ENCODE measurements around the gene TOP2B.

Gene TOP2B

DNA sequence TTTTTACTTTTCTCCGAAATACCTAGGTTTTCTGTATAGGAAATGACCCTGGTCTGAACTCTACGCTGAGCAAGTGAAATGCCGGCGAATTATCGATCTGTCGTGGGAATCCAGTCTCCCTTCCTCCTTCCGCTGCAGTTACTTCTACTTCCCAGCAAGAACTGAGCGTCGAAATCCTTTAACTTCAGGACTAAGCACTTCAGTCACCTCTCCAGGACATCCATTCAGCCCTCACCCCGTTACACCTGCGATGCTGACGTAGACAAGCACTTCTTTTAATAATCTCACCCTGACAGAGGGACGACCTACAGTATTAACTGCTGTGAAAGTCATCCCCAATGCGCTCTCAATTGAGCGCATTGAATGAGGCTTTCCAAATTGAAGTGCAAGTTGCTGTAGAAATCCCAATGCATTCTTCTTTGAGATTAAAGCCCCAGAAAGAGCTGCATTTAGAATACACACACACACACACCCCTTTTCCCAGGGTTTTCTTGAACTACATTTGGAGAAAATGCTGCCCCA, 1.3 kb downstream of the TOP2B start:
- Histone ChIP-seq H3K9ac (ENCODE audit: low read depth, low read length, poor library complexity, severe bottlenecking) (peak overlapping the region; percentile 86), H3K4me2 (ENCODE audit: low read depth, low read length, poor library complexity, severe bottlenecking) (peak overlapping the region; percentile 78), H3K36me3 (ENCODE audit: insufficient read depth, low read length) (no peaks in the 10 kb centered on the region), H2AFZ (ENCODE audit: low read length) (no peak overlapping the region), H3K4me1 (ENCODE audit: insufficient read depth, low read length, poor library complexity, severe bottlenecking) (peaks cover 57% of the 10 kb centered on the region), H4K20me1 (ENCODE audit: insufficient read depth, low read length, poor library complexity, severe bottlenecking) (peaks cover 54% of the 10 kb centered on the region), H3F3A (ENCODE audit: low read depth) (peaks cover 7% of the 10 kb centered on the region; the same call in 1 of the 2 replicates), H3K79me2 (ENCODE audit: insufficient read depth, low read length) (peaks cover 82% of the 10 kb centered on the region), H3K9me3 (ENCODE audit: insufficient read depth, low read depth, low read length) (no peaks in the 10 kb centered on the region), H3K4me3 (ENCODE audit: low read length, poor library complexity, severe bottlenecking) (peak overlapping the region; percentile 88), H3K27me3 (ENCODE audit: insufficient read depth, low read length, poor library complexity, severe bottlenecking) (peaks cover 11% of the 10 kb centered on the region), H3K9me2 (replicated peaks; ENCODE audit: low read depth, low read length) (no peaks in the 10 kb centered on the region)
- no peak for TF ChIP-seq EZH2phosphoT487 (IDR thresholded peaks at IDR 0.05; ENCODE audit: borderline replicate concordance)
- TF ChIP-seq, protein P1, sequence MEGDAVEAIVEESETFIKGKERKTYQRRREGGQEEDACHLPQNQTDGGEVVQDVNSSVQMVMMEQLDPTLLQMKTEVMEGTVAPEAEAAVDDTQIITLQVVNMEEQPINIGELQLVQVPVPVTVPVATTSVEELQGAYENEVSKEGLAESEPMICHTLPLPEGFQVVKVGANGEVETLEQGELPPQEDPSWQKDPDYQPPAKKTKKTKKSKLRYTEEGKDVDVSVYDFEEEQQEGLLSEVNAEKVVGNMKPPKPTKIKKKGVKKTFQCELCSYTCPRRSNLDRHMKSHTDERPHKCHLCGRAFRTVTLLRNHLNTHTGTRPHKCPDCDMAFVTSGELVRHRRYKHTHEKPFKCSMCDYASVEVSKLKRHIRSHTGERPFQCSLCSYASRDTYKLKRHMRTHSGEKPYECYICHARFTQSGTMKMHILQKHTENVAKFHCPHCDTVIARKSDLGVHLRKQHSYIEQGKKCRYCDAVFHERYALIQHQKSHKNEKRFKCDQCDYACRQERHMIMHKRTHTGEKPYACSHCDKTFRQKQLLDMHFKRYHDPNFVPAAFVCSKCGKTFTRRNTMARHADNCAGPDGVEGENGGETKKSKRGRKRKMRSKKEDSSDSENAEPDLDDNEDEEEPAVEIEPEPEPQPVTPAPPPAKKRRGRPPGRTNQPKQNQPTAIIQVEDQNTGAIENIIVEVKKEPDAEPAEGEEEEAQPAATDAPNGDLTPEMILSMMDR (conservative IDR thresholded peaks at IDR 0.05; ENCODE audit: low read length): no peak

DNA sequence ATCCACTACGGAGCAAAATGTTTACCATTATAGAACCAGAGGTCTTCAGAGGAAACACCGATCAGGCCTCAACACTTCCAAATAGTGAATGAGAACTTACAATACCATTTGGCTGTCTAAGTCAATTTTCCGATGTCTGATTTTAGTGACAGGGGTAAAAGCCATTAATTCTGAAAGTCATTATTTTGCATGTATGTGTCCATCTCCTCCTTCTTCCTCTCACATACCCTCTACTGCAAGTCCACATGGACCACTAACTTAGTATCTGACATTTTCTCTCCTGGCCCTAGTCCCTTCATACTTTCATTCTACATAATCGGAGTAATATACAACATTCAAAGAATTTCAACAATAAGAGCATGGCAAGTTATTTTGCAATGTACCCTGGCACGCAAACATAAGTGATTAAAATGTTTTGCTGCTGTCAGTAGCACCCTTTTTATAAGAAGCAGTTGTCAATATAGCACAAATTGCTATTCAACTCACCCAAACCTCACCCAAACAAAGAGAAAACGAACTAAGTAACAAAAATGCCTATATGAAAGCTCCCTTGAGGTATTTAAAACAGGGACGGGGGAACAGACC, 1.9 kb downstream of the TOP2B start:
- H3K4me1 ChIP-seq (ENCODE audit: insufficient read depth, low read length, poor library complexity, severe bottlenecking): peaks cover 54% of the 10 kb centered on the region
- H3K9me3 ChIP-seq (ENCODE audit: insufficient read depth, low read depth, low read length): no peaks in the 10 kb centered on the region
- peaks cover 58% of the 10 kb centered on the region for H4K20me1 ChIP-seq (ENCODE audit: insufficient read depth, low read length, poor library complexity, severe bottlenecking)
- peaks cover 7% of the 10 kb centered on the region; the same call in 1 of the 2 replicates for H3F3A ChIP-seq (ENCODE audit: low read depth)
- no peaks in the 10 kb centered on the region for H3K9me2 ChIP-seq (replicated peaks; ENCODE audit: low read depth, low read length)
- no peaks in the 10 kb centered on the region for H3K36me3 ChIP-seq (ENCODE audit: insufficient read depth, low read length)
- H3K79me2 ChIP-seq (ENCODE audit: insufficient read depth, low read length): peaks cover 84% of the 10 kb centered on the region
- H3K4me3 ChIP-seq (ENCODE audit: low read length, poor library complexity, severe bottlenecking): peak overlapping the region; percentile 88
- H2AFZ ChIP-seq (ENCODE audit: low read length): no peak overlapping the region
- TF ChIP-seq, protein P1 (conservative IDR thresholded peaks at IDR 0.05; ENCODE audit: low read length): no peak
- TF ChIP-seq EZH2phosphoT487 (IDR thresholded peaks at IDR 0.05; ENCODE audit: borderline replicate concordance): no peak
- H3K9ac ChIP-seq (ENCODE audit: low read depth, low read length, poor library complexity, severe bottlenecking): peak overlapping the region; percentile 86
- peaks cover 11% of the 10 kb centered on the region for H3K27me3 ChIP-seq (ENCODE audit: insufficient read depth, low read length, poor library complexity, severe bottlenecking)
- H3K4me2 ChIP-seq (ENCODE audit: low read depth, low read length, poor library complexity, severe bottlenecking): peak overlapping the region; percentile 78

DNA sequence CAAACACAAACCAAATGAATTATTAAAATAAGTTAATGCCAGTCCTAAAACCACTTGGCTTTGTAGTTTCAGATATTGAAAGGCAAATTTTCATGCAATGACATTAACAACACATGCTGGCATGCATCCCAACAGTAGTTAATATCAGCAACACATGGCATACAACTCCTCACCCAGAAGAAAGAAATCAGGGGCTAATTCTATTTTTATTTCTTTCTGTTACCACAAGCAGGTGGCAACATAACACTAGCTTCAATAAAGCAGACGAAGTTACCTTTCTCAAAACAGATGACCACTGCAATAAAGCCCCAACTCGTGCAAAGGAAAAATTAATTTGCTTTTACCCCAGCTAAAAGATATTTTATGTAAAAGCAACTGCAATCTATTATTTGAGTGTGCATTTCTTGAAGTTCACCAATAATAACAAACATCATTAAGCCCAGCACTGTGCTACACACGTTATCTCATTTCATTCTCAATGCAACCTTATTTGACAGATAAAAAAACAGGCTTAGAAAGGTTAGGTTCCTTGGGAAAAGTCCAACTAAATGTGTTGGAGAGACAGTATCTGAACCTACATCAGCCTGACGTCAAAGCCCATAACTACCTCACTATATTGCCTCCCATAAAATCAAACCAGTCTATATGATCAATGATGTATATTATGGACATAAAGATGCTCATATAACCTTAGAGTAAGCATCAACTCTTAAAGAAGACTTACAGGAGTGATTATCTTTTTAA, 2.8 kb downstream of the TOP2B start:
- Histone ChIP-seq H3K9me2 (replicated peaks; ENCODE audit: low read depth, low read length) (no peaks in the 10 kb centered on the region), H3K4me1 (ENCODE audit: insufficient read depth, low read length, poor library complexity, severe bottlenecking) (peaks cover 50% of the 10 kb centered on the region), H3K27me3 (ENCODE audit: insufficient read depth, low read length, poor library complexity, severe bottlenecking) (peaks cover 11% of the 10 kb centered on the region), H3K36me3 (ENCODE audit: insufficient read depth, low read length) (no peaks in the 10 kb centered on the region; the same call in 1 of the 2 replicates), H3K9me3 (ENCODE audit: insufficient read depth, low read depth, low read length) (no peaks in the 10 kb centered on the region), H3K79me2 (ENCODE audit: insufficient read depth, low read length) (peaks cover 85% of the 10 kb centered on the region), H3F3A (ENCODE audit: low read depth) (peaks cover 7% of the 10 kb centered on the region; the same call in 1 of the 2 replicates), H2AFZ (ENCODE audit: low read length) (no peak overlapping the region), H3K4me2 (ENCODE audit: low read depth, low read length, poor library complexity, severe bottlenecking) (peak overlapping the region; percentile 78), H3K4me3 (ENCODE audit: low read length, poor library complexity, severe bottlenecking) (peak overlapping the region; percentile 88), H3K9ac (ENCODE audit: low read depth, low read length, poor library complexity, severe bottlenecking) (peak overlapping the region; percentile 86), H4K20me1 (ENCODE audit: insufficient read depth, low read length, poor library complexity, severe bottlenecking) (peaks cover 66% of the 10 kb centered on the region)
- TF ChIP-seq, protein P1 (conservative IDR thresholded peaks at IDR 0.05; ENCODE audit: low read length): peak; percentile 52
- TF ChIP-seq EZH2phosphoT487 (IDR thresholded peaks at IDR 0.05; ENCODE audit: borderline replicate concordance): no peak
